B cell (primary cell): Measurements from ENCODE around the gene HIPK3. TPM values are rescaled to one million over a fixed set of nuclear protein-coding genes. Genes with fewer than 3 reads are reported as not detected.

Experiments
- ATAC-seq: fragments of 200-7000 bp; cut with Tn5 transposase; one replicate; pipeline ENCODE4 v1.10.0; 2021; ENCODE audit warnings: low read depth, mild to moderate bottlenecking, moderate number of reproducible peaks, moderate library complexity
- CTCF ChIA-PET: fragments of 350-600 bp; sonication (Branson Sonifier 250); formaldehyde crosslinking; loops from one replicate; lab custom pipeline; 2021; ENCODE audit warnings: antibody characterized with exemption, inconsistent platforms; lab: Charles Lee
- POLR2A ChIA-PET: fragments of 350-600 bp; sonication (Branson Sonifier 250); formaldehyde crosslinking; loops from one replicate; lab custom pipeline; 2021; ENCODE audit warnings: antibody characterized with exemption; lab: Charles Lee
- DNase-seq: peaks from one replicate; pipeline ENCODE4 v3.0.0; 2013
- H2AFZ ChIP-seq: 2 replicates; pipeline ENCODE4 v1.6.1; 2012; ENCODE audit warnings: mild to moderate bottlenecking, low read depth, low read length; ENCODE audit not compliant: insufficient read depth, poor library complexity, severe bottlenecking
- H3K27ac ChIP-seq, 2 donors: 1 replicate in 1 of 2; 2 replicates in 1 of 2; pipeline ENCODE4 v1.5.1; 2012 to 2013; ENCODE audit warnings: low read length in 2 of 2, mild to moderate bottlenecking in 2 of 2, moderate library complexity in 1 of 2
- H3K27me3 ChIP-seq, 4 experiments: fragments of 200-600 bp in 1 of 4; sonication (generic) in 1 of 4; replicated peaks in 1 of 4; 1 replicate in 2 of 4; 2 replicates in 2 of 4; pipeline versions ENCODE4 v1.6.1 to v1.7.0; 2013 to 2016; ENCODE audit warnings: low read length in 3 of 4, mild to moderate bottlenecking in 2 of 4, mixed read lengths in 1 of 4, moderate library complexity in 1 of 4; ENCODE audit not compliant: insufficient read depth in 4 of 4, control insufficient read depth in 3 of 4; ENCODE audit errors: control extremely low read depth in 1 of 4
- H3K36me3 ChIP-seq, 2 experiments: replicated peaks in 1 of 2; 1 replicate in 1 of 2; 2 replicates in 1 of 2; pipeline versions ENCODE4 v1.6.1 to v1.7.1; 2013; ENCODE audit warnings: low read length in 1 of 2; ENCODE audit not compliant: insufficient read depth in 2 of 2, control insufficient read depth in 1 of 2; ENCODE audit errors: control extremely low read depth in 1 of 2, extremely low read depth in 1 of 2
- H3K4me1 ChIP-seq, 2 donors: fragments of 200-600 bp in 1 of 2; sonication (generic) in 1 of 2; 1 replicate in 1 of 2; 2 replicates in 1 of 2; pipeline versions ENCODE4 v1.5.1 to v1.6.1; 2013 to 2017; ENCODE audit warnings: low read length in 2 of 2; ENCODE audit not compliant: control insufficient read depth in 2 of 2, insufficient read depth in 2 of 2
- H3K4me2 ChIP-seq: replicated peaks from 2 replicates; pipeline ENCODE3; 2012; ENCODE audit warnings: mild to moderate bottlenecking, low read depth, low read length; ENCODE audit not compliant: poor library complexity, severe bottlenecking
- H3K4me3 ChIP-seq, 5 experiments: fragments of 200-600 bp in 1 of 5; sonication (generic) in 1 of 5; 1 replicate in 3 of 5; 2 replicates in 2 of 5; pipeline versions ENCODE4 v1.5.1 to v1.7.0; 2011 to 2016; ENCODE audit warnings: low read length in 4 of 5, mild to moderate bottlenecking in 4 of 5, low read depth in 2 of 5, control low read depth in 1 of 5, moderate library complexity in 1 of 5; ENCODE audit not compliant: insufficient read depth in 1 of 5; ENCODE audit errors: control extremely low read depth in 1 of 5, extremely low read depth in 1 of 5
- H3K79me2 ChIP-seq: fragments of 200-600 bp; sonication (generic); one replicate; pipeline ENCODE4 v1.6.0; 2016; ENCODE audit warnings: low read length; ENCODE audit not compliant: control insufficient read depth, insufficient read depth
- H3K9ac ChIP-seq: fragments of 200-600 bp; sonication (generic); 2 replicates; pipeline ENCODE4 v1.6.1; 2017; ENCODE audit warnings: mild to moderate bottlenecking, low read length, moderate library complexity
- H3K9me3 ChIP-seq, 3 donors: one replicate each; pipeline versions ENCODE4 v1.6.1 to v1.7.1; 2013; ENCODE audit warnings: low read length in 2 of 3; ENCODE audit not compliant: control insufficient read depth in 2 of 3, insufficient read depth in 1 of 3; ENCODE audit errors: control extremely low read depth in 1 of 3
- H4K20me1 ChIP-seq: 2 replicates; pipeline ENCODE4 v1.6.0; 2012; ENCODE audit warnings: mild to moderate bottlenecking, low read length; ENCODE audit not compliant: insufficient read depth, control insufficient read depth, poor library complexity, severe bottlenecking
- H3K27ac Mint-ChIP-seq: one replicate; pipeline ENCODE4 v1.8.0; 2021; ENCODE audit warnings: mixed read lengths
- H3K27me3 Mint-ChIP-seq: one replicate; pipeline ENCODE4 v1.8.0; 2021; ENCODE audit warnings: mixed read lengths
- H3K4me1 Mint-ChIP-seq: one replicate; pipeline ENCODE4 v1.8.0; 2021; ENCODE audit warnings: mixed read lengths
- H3K4me3 Mint-ChIP-seq: one replicate; pipeline ENCODE4 v1.8.0; 2021; ENCODE audit warnings: mixed read lengths
- H3K9me3 Mint-ChIP-seq: one replicate; pipeline ENCODE4 v1.8.0; 2022; ENCODE audit warnings: mixed read lengths; ENCODE audit not compliant: insufficient read depth
- CTCF ChIP-seq: fragments of 200-600 bp; IDR thresholded peaks from one replicate; pipeline ENCODE4 v1.8.0; 2022; ENCODE audit warnings: antibody characterized with exemption, mild to moderate bottlenecking
- EZH2 ChIP-seq: IDR thresholded peaks from 2 replicates; pipeline ENCODE4 v1.6.1; 2012; ENCODE audit warnings: borderline replicate concordance, low read depth, mild to moderate bottlenecking, moderate library complexity, low read length; ENCODE audit not compliant: insufficient read depth, poor library complexity, severe bottlenecking
- WGBS: methylation state at CpG from one replicate; pipeline ENCODE4 v1.1.5; 2013; ENCODE audit warnings: missing lambda C conversion rate; ENCODE audit not compliant: insufficient coverage; 5-methylcytosine and 5-hydroxymethylcytosine counted together
- intact Hi-C: fragments of 100-400 bp; cut with micrococcal nuclease; formaldehyde crosslinking; loops from one replicate; pipeline ENCODE4 v1.10.0; 2022
- polyA plus RNA-seq: library from polyadenylated mRNA; depleted of rRNA; stranded (reverse); fragments of >200 nt; gene quantifications from 2 replicates; pipeline ENCODE4 v1.2.3, GENCODE V29; 2012
- total RNA-seq, 2 donors: library from RNA; stranded (reverse); fragments of 120-200 nt in 1 of 2; gene quantifications; 1 replicate in 1 of 2; 2 replicates in 1 of 2; pipeline versions ENCODE4 v1.2.3 to v1.2.4, GENCODE V29; 2013 to 2022

The HIPK3 gene
- total and polyA plus RNA-seq, 2 donors (not counting 1 experiment from before 2014, with no cell fraction given), result 13.1 to 81.6 TPM

GRCh38 chr11:33350287-33350686 is 93.1 kb downstream of the HIPK3 start:
- peaks cover 14 to 17% of the 10 kb centered on the region in 2 donors for H3K4me1 ChIP-seq
- no peak for ATAC-seq
- no peak overlapping the region for H3K4me3 Mint-ChIP-seq
- H3K79me2 ChIP-seq, result no peaks in the 10 kb centered on the region
- TF ChIP-seq CTCF, result no peak
- no peak for TF ChIP-seq EZH2
- 100% methylated on average over 2 of the region's 4 CpGs for WGBS
- H3K9me3 Mint-ChIP-seq, result no peaks in the 10 kb centered on the region
- CTCF ChIA-PET, result interaction anchor here (0.6 to 0.9 kb wide), 3 partner anchors 18 to 392 kb away, joined by 3 read pairs; no protein-coding TSS in a partner anchor
- no peaks in the 10 kb centered on the region for H3K9me3 ChIP-seq
- H3K4me1 Mint-ChIP-seq, result peaks cover 23% of the 10 kb centered on the region
- intact Hi-C loops, result no loop called here
- no peak overlapping the region for H3K27ac Mint-ChIP-seq
- H3K27me3 ChIP-seq, result no peaks in the 10 kb centered on the region
- H3K9ac ChIP-seq, result no peak overlapping the region
- no peaks in the 10 kb centered on the region for H4K20me1 ChIP-seq
- POLR2A ChIA-PET, result no interaction called here
- no peak for DNase-seq
- no peaks in the 10 kb centered on the region for H3K27me3 Mint-ChIP-seq
- H3K4me2 ChIP-seq, result no peak overlapping the region
- no peak overlapping the region for H3K4me3 ChIP-seq
- no peak overlapping the region for H3K27ac ChIP-seq
- no peak overlapping the region for H2AFZ ChIP-seq
- peaks cover 2 to 60% of the 10 kb centered on the region in 2 experiments for H3K36me3 ChIP-seq

GRCh38 chr11:33358150-33358831 is 101.1 kb downstream of the HIPK3 start:
- Mint-ChIP-seq H3K27ac (no peak overlapping the region), H3K4me3 (no peak overlapping the region), H3K9me3 (no peaks in the 10 kb centered on the region), H3K4me1 (no peaks in the 10 kb centered on the region), H3K27me3 (no peaks in the 10 kb centered on the region)
- no peak for TF ChIP-seq CTCF
- no peak for TF ChIP-seq EZH2
- H3K9ac ChIP-seq, result no peak overlapping the region
- intact Hi-C loops, result no loop called here
- ATAC-seq (no peak), DNase-seq (no peak)
- peaks cover 0 to 4% (median 0%) of the 10 kb centered on the region in 4 experiments for H3K27me3 ChIP-seq
- H2AFZ ChIP-seq, result no peak overlapping the region
- CTCF ChIA-PET, result interaction anchor here (1.0 to 2.4 kb wide), 2 partner anchors 11 to 384 kb away, joined by 3 to 5 read pairs; no protein-coding TSS in a partner anchor
- 82% methylated on average over 4 of the region's 4 CpGs for WGBS
- peaks cover 0 to 10% of the 10 kb centered on the region in 2 experiments for H3K36me3 ChIP-seq
- H3K4me2 ChIP-seq, result no peak overlapping the region
- no peaks in the 10 kb centered on the region for H3K79me2 ChIP-seq
- no peak overlapping the region for H3K4me3 ChIP-seq
- POLR2A ChIA-PET, result no interaction called here
- H3K4me1 ChIP-seq, result no peaks in the 10 kb centered on the region
- H3K9me3 ChIP-seq, result no peaks in the 10 kb centered on the region
- H3K27ac ChIP-seq, result no peak overlapping the region
- H4K20me1 ChIP-seq, result no peaks in the 10 kb centered on the region
